GM12801 (cell line): ENCODE data around the gene CTIF.

Experiments used
- TF ChIP-seq, protein P1 (sequence below): IDR thresholded peaks from one replicate; pipeline ENCODE4 v1.5.1; 2011; ENCODE audit warnings: control low read depth; ENCODE audit not compliant: insufficient read length; ENCODE audit errors: extremely low read depth

CTIF gene

DNA sequence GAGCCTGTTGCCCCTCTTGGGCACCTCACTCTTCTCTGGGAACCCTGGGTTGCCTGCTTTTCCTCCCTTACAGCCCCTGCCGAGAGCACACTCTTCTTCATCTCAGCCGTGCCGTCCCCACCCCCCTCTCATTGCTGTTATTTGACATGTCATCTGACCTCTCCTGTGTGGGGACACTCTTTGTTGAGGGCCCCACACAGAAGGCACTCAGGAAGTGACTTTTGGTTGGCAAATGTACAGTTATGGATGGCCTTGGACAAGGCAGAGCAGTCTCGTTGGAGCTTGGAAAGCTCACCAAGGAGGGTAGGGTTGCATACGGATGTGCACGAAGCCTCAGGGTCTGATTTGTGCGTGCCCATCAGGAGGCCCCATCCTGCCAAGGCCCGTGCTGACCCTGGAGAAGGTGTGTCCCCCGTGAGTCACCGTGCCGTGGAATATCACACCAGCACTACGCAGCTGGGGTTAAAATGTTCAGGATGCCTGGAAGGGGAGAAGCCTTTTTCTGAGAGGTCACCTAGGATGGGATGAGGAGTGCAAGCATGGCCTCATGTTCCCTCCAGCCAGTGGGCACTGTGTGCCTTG lies 93.9 kb downstream of the CTIF start:
- TF ChIP-seq, protein P1, sequence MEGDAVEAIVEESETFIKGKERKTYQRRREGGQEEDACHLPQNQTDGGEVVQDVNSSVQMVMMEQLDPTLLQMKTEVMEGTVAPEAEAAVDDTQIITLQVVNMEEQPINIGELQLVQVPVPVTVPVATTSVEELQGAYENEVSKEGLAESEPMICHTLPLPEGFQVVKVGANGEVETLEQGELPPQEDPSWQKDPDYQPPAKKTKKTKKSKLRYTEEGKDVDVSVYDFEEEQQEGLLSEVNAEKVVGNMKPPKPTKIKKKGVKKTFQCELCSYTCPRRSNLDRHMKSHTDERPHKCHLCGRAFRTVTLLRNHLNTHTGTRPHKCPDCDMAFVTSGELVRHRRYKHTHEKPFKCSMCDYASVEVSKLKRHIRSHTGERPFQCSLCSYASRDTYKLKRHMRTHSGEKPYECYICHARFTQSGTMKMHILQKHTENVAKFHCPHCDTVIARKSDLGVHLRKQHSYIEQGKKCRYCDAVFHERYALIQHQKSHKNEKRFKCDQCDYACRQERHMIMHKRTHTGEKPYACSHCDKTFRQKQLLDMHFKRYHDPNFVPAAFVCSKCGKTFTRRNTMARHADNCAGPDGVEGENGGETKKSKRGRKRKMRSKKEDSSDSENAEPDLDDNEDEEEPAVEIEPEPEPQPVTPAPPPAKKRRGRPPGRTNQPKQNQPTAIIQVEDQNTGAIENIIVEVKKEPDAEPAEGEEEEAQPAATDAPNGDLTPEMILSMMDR: no peak

DNA sequence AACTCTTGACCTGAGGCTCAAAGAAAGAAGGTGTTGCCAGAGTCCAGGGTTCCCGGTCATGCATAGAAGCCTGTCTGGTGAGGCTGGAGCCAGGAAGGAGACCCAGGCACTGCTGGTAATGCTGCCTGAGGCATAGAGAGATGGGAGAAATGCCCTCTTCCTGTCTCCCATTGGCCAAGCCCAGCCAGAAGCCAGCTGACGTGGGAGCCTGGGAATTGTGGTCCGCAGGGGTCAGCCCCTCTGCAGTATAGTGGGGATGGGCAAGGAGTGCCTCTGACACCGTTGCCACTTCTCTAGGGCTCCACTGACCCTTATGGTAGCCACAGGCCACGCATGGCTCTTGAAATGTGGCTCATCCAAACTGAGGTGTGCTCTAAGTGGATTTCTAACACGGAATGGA lies 95.7 kb downstream of the CTIF start:
- TF ChIP-seq, protein P1: no peak

DNA sequence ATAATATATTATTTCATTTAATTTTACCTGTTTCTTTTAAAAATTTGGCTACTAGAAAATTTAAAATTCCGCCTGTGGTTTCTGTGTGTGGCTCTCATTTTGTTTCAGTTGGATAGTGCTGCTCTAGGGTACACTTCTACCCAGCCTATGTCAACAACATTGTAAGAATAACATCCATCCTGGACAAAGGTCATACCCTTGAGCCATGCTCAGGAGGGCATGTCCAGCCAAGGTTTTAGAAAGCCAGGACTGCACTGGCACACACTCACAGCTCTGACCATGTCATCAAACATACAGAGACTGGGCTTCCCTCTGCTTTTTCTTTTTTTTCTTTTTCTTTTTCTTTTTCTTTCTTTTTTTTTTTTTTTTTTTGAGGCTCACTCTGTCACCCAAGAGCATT lies 96.1 kb downstream of the CTIF start:
- TF ChIP-seq, protein P1: no peak

DNA sequence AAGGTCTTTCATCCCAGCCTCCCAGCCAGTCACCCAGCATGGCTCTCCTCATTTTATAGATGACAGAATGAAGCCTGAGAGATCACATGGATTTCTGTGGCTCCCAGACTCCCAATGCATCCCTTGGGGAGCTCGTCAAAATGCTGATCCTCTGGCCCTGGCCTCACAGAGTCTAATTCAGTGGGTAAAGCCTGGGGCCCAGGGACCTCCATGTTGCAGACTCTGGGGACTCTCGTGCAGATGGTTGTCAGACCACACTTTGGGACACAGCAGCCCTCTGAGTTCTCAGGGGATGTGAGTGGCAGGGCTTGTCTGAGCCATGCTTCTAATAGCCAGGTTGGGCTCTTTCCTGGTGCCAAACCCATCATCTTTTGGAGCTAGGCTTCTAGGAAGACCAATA lies 97.0 kb downstream of the CTIF start:
- TF ChIP-seq, protein P1: no peak

DNA sequence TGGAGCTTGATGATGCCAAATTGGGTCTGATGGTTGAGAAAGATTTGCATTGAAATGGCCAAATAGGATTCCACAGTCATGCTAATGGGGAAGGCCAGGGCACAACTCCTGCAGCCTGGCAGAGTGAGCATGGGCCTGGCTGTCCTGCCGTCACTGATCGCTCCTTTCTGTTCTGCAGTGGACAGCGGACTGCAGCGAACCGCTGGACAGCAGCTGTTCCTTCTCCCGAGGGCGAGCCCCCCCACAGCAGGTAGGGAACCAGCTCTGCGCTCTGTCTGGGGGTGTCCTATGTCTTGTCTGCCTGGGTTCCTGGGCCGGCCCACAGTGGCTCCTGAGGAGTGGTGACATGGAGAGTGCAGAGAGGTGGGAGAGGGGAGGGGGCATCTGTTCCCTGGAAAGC lies 97.6 kb downstream of the CTIF start:
- TF ChIP-seq, protein P1: no peak

DNA sequence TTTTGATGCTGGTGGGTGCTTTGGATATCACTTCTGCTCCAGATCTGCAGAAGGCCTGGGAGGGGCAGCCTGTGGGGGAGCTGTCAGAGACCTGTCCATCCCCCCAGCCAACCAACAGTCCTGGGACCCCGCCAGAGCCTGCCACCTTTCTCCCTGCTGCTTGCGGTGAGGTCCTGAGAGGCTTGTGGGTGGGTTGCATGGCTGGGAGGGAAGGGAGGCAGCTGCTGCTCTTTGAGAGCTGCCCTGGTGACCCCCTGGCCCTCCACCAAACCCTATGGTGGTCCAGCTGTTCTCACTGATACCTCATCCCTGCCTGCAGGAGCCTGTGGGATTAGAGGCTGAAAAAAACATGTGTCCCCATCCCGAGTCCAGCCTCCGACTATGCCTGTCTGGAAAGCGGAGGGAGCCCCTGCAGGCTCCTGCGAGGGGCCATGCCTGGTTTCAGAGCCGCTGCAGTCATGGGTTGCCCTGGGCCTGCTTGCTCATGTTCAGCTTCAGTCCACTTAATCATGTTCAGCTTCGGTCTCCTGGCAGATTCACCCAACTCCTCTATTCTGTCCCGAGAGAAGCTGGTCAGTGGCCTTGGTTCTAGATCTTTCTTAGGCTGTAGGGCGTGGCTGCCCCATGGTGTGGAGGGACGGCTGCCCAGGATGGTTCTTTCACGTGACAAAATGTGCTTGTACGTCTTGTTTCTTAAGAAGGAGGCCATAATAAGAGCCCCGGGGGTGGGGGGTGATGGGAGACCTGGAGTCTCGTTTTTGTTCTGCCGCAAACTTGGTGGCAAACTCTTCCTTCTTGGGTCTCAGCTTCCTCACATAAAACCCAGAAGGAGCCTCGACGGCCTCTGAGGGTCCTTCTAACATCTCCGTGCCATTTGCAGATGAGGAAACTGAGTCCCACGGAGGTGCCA lies 98.5 kb downstream of the CTIF start:
- TF ChIP-seq, protein P1: no peak

DNA sequence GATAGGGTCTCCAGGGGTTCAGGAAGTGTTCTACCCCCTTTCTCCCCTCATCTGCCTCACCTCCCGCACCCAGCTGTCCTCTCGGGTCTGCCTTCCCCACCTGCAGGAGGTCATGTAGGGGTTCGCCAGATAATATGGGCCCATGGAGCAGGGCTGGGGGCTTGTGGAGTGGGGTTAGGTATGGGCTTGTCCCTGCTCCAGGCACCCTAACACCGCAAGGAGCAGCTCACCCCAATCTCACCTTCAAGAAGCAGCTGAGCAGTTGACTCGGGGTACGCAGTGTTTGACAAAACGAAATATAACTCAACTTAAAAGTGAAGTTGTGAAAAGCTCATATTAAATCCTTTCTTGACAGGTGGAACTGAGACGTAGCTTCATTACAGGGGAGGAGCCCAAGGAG lies 99.6 kb downstream of the CTIF start:
- TF ChIP-seq, protein P1: no peak
